GM12864 (cell line): ENCODE results near the gene CCL16.
A peak's percentile ranks its signal among the peaks of the same experiment; 100 is the strongest.

Experiments
- DNase-seq: peaks from one replicate; pipeline ENCODE4 v3.0.0-alpha.2; 2011; ENCODE audit warnings: low read depth
- H3K4me3 ChIP-seq: 2 replicates; pipeline ENCODE4 v1.5.1; 2011; ENCODE audit warnings: mild to moderate bottlenecking, low read depth, low read length, control low read depth
- TF ChIP-seq, protein P1 (sequence below): IDR thresholded peaks from 2 replicates; pipeline ENCODE4 v1.5.1; 2011; ENCODE audit warnings: low read depth, mild to moderate bottlenecking, moderate library complexity, low read length, control low read depth, inconsistent platforms; ENCODE audit errors: missing control alignments

Gene CCL16

DNA sequence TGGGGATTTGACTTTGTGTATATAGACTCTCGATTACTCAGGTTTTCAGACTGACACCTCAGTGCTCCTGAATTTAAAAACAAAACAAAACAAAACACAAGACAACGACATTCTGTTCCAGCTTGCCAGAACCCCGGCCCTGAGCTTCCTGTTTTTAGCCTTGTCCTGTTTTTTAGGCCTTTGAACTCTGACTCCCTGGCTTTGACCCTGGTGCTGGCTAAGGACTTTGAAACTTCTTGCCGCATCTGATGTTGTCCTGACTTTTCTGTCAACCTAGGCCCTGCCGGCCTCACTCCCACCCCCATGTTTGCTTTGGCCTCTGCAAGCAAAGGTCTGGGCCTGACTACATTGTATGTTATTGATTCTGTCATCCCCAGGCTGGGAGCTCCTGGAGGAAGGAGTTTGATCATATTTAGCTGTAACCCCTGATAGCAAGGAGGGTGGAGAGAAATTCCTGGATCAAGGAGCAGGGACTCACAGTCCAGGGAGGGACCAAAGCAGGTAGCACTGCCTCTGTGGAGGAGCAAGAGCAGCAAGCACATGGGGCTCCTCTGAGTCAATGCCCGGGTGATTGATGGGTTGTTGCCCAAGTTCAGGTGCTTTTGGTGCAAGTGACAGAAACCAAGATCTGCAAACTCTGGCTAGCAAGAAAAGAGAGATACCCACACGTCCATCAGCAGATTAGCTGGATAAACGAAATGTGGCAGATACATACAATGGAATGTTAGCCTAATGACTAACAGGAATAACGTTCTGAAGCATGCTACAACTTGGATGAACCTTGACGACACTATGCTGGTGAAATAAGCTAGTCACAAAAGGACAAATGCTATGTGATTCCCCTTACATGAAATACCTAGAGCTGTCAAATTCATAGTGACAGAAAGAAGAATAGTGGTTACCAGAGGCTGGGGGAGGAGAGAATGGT is 7.7 kb downstream of the CCL16 start:
- no peak overlapping the region for H3K4me3 ChIP-seq
- no peak for DNase-seq
- TF ChIP-seq, protein P1, sequence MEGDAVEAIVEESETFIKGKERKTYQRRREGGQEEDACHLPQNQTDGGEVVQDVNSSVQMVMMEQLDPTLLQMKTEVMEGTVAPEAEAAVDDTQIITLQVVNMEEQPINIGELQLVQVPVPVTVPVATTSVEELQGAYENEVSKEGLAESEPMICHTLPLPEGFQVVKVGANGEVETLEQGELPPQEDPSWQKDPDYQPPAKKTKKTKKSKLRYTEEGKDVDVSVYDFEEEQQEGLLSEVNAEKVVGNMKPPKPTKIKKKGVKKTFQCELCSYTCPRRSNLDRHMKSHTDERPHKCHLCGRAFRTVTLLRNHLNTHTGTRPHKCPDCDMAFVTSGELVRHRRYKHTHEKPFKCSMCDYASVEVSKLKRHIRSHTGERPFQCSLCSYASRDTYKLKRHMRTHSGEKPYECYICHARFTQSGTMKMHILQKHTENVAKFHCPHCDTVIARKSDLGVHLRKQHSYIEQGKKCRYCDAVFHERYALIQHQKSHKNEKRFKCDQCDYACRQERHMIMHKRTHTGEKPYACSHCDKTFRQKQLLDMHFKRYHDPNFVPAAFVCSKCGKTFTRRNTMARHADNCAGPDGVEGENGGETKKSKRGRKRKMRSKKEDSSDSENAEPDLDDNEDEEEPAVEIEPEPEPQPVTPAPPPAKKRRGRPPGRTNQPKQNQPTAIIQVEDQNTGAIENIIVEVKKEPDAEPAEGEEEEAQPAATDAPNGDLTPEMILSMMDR = no peak

DNA sequence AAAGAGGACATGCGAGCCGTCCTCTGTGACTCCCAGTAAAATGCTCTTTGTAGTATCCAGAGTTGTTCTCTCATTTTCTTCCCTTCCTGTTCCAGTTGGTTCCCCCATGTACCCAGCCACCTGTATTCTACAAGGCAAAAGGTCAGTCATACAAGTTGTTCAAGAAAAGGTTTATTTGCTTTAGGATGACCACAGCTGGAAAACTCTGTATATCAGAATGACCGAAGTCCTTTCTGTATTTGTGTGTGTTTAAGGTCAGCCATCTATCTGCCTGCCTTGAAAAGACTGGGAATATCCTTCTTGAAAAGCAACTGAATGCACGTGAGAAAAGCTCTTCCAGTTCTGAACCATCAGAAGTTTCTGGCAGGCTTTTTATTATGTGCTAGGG is 8.4 kb downstream of the CCL16 start:
- TF ChIP-seq, protein P1 = no peak
- no peak for DNase-seq
- no peak overlapping the region for H3K4me3 ChIP-seq

DNA sequence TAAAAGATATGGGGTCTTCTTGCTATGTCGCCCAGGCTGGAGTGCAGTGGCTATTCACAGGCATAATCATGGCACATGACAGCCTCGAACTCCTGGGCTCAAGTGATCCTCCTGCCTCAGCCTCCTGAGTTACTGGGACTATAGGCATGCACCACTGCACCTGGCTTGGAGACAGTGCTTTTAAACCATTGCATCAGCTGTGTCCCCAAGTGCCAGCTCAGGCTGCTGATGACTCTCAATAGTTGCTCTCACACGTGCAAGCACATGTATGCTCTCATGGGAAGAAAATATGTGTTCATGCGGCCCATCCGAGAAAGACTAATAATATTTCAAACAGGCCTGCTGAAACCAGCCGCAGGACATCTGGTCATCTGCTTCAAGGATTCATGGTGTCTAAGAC is 8.8 kb downstream of the CCL16 start:
- no peak overlapping the region for H3K4me3 ChIP-seq
- no peak for DNase-seq
- TF ChIP-seq, protein P1 = no peak

DNA sequence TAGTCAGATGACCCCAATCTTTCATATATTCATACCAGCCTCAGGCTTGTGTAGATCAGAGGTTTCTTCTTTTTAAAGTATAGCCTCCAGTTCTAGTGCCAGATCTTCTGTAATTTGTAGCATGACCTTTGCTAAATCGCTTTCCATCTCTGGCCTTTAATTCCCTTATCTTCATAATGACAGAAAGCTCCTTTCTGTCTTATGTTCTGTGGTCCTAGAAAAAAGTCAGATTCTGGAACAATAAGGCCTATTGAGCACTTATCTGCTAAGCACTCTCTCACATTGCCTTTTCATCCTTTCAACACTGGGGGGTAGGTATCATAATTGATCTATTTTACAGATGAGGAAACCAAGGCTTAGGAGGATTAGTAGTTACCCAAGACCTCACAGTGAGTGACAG is 9.2 kb downstream of the CCL16 start:
- TF ChIP-seq, protein P1 = no peak
- DNase-seq = no peak
- no peak overlapping the region for H3K4me3 ChIP-seq

DNA sequence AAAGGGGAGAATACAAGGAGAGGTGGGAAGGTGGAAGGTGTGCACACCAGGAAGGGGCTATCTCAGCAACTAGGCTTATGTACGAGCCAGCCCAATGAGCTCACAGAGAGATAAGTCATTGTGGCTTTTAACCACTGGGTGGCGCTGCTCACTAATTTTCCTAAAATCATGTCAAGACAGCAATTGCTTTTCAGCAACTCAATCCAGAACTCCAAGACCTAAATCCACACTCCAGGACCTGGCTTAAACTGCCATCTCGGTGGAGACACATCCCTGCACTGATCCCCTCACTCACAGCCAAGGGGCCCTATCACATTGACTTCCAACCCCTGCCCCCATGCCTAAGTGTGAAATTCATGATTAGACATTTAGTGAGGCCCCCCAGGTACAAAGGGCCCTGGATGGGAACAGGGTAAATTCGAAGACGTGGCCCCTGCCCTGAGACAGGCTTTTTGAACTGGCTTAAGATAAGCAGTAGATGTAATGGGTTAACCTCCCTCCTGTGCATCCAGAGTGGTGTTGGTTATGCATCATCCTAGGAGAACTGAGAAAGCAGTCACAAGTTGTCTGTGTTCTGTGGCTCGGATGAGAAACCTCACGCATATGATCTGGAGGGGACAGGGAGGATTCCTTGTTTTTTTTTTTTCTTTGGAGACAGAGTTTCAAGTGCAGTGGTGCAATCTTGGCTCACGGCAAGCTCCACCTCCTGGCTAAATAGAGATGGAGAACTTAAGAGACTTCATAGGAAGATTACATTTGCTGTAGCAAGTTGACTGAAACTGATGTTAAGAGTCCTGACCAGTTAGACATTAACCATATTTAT is 11.5 kb downstream of the CCL16 start:
- TF ChIP-seq, protein P1 = peak; percentile 84
- H3K4me3 ChIP-seq = no peak overlapping the region
- DNase-seq = peak; percentile 49

DNA sequence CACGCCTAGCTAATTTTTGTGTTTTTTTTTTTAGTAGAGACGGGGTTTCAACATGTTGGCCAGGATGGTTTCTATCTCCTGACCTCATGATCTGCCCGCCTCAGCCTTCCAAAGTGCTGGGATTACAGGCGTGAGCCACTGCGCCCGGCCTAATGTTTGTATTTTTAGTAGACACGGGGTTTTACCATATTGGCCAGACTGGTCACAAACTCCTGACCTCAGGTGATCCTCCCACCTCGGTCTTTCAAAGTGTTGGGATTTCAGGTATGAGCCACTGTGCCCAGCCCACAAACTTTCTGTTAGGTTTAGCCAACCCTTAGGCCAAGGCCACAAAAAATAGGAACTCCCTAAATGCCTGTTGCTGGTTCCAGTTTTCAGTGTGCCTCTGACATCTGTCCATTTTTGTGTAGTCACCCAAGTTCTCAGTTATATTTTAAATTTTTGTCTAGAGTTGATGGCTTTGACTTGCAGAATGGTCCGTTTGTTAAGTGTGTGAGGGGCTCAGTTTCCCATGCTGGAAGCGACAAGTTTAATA is 12.7 kb downstream of the CCL16 start:
- no peak for DNase-seq
- TF ChIP-seq, protein P1 = no peak
- H3K4me3 ChIP-seq = no peak overlapping the region
